Inferior parietal cortex (tissue), 1 donor: ENCODE results near the gene GPD1.
A peak's percentile ranks its signal among the peaks of the same experiment; 100 is the strongest.

Experiments used
- DNase-seq: peaks from one replicate; pipeline ENCODE4 v3.0.0-alpha.2; 2016; ENCODE audit errors: extremely low spot score

GPD1 gene

GRCh38 chr12:50101663-50102062, 2.1 kb upstream of the GPD1 start:
- DNase-seq: peak; percentile 54

- DNase-seq: peak; percentile 70
Observed at GRCh38 chr12:50102131-50102531, 1.7 kb upstream of the GPD1 start.

- DNase-seq: no peak
Observed at GRCh38 chr12:50102646-50103309, 1.0 kb upstream of the GPD1 start.

- no peak for DNase-seq
Observed at GRCh38 chr12:50103351-50103750, 457 bp upstream of the GPD1 start.

GRCh38 chr12:50104417-50105366, 884 bp downstream of the GPD1 start:
- no peak for DNase-seq

- no peak for DNase-seq
Observed at GRCh38 chr12:50105913-50106450, 2.2 kb downstream of the GPD1 start.

- no peak for DNase-seq
Observed at GRCh38 chr12:50106907-50107306, 3.1 kb downstream of the GPD1 start.

GRCh38 chr12:50107416-50108268, 3.8 kb downstream of the GPD1 start:
- no peak for DNase-seq

- no peak for DNase-seq
Observed at GRCh38 chr12:50109319-50109718, 5.5 kb downstream of the GPD1 start.

GRCh38 chr12:50110127-50110761, 6.4 kb downstream of the GPD1 start:
- DNase-seq: no peak

GRCh38 chr12:50110762-50111351, 7.0 kb downstream of the GPD1 start:
- no peak for DNase-seq

- DNase-seq: no peak
Observed at GRCh38 chr12:50111395-50111692, 7.5 kb downstream of the GPD1 start.

GRCh38 chr12:50111693-50112455, 8.1 kb downstream of the GPD1 start, which contains the start of gene COX14:
Gene COX14 (plus strand): TSS chr12:50112236. CDS start chr12:50120044, 7,808 bp downstream.
- DNase-seq: peak; percentile 100

GRCh38 chr12:50112456-50113218, 8.8 kb downstream of the GPD1 start:
- no peak for DNase-seq

GRCh38 chr12:50117057-50117622, 13.3 kb downstream of the GPD1 start:
- DNase-seq: no peak

- no peak for DNase-seq
Observed at GRCh38 chr12:50119387-50119786, 15.6 kb downstream of the GPD1 start.

GRCh38 chr12:50120521-50120920, 16.7 kb downstream of the GPD1 start:
- no peak for DNase-seq

- DNase-seq: no peak
Observed at GRCh38 chr12:50120953-50121352, 17.1 kb downstream of the GPD1 start.

GRCh38 chr12:50121641-50122040, 17.8 kb downstream of the GPD1 start:
- DNase-seq: no peak
